Loucy (cell line): Measurements from ENCODE around the gene ALG1.

ENCODE experiments used
- H2AFZ ChIP-seq: fragments of 200-600 bp; sonication (generic); 2 replicates; pipeline ENCODE4 v1.6.0; 2016; ENCODE audit warnings: antibody characterized with exemption, mild to moderate bottlenecking, low read length, moderate library complexity
- H3F3A ChIP-seq: fragments of 200-600 bp; 2 replicates; pipeline ENCODE4 v1.6.0; 2016; ENCODE audit warnings: antibody characterized with exemption, low read depth, mild to moderate bottlenecking
- H3K27me3 ChIP-seq: fragments of 200-600 bp; sonication (generic); 2 replicates; pipeline ENCODE4 v1.6.1; 2014; ENCODE audit warnings: low read length, mild to moderate bottlenecking; ENCODE audit not compliant: insufficient read depth, poor library complexity, severe bottlenecking
- H3K36me3 ChIP-seq: fragments of 200-600 bp; sonication (generic); 2 replicates; pipeline ENCODE4 v1.6.1; 2016; ENCODE audit warnings: low read length; ENCODE audit not compliant: insufficient read depth
- H3K4me1 ChIP-seq: fragments of 200-600 bp; sonication (generic); 2 replicates; pipeline ENCODE4 v1.5.1; 2014; ENCODE audit warnings: low read length, mild to moderate bottlenecking; ENCODE audit not compliant: insufficient read depth, poor library complexity, severe bottlenecking
- H3K4me2 ChIP-seq: fragments of 200-600 bp; sonication (generic); 2 replicates; pipeline ENCODE4 v1.6.0; 2014; ENCODE audit warnings: antibody characterized with exemption, low read length, low read depth, mild to moderate bottlenecking; ENCODE audit not compliant: poor library complexity, severe bottlenecking
- H3K4me3 ChIP-seq: fragments of 200-600 bp; sonication (generic); 2 replicates; pipeline ENCODE4 v1.5.1; 2014; ENCODE audit warnings: low read length, mild to moderate bottlenecking, mixed read lengths; ENCODE audit not compliant: poor library complexity, severe bottlenecking
- H3K79me2 ChIP-seq: fragments of 200-600 bp; sonication (generic); 2 replicates; pipeline ENCODE4 v1.6.1; 2014; ENCODE audit warnings: low read length; ENCODE audit not compliant: insufficient read depth
- H3K9ac ChIP-seq: fragments of 200-600 bp; sonication (generic); 2 replicates; pipeline ENCODE4 v1.6.0; 2014; ENCODE audit warnings: mild to moderate bottlenecking, low read depth, low read length, moderate library complexity; ENCODE audit not compliant: poor library complexity, severe bottlenecking
- H3K9me2 ChIP-seq: fragments of 200-600 bp; sonication (generic); replicated peaks from 2 replicates; pipeline ENCODE4 v1.6.1; 2016; ENCODE audit warnings: low read depth, low read length, mixed read lengths
- H3K9me3 ChIP-seq: fragments of 200-600 bp; sonication (generic); 2 replicates; pipeline ENCODE4 v1.6.1; 2014; ENCODE audit warnings: mild to moderate bottlenecking, antibody characterized with exemption, low read length, low read depth; ENCODE audit not compliant: insufficient read depth
- H4K20me1 ChIP-seq: fragments of 200-600 bp; sonication (generic); 2 replicates; pipeline ENCODE4 v1.6.0; 2014; ENCODE audit warnings: antibody characterized with exemption, low read length, mild to moderate bottlenecking; ENCODE audit not compliant: insufficient read depth, poor library complexity, severe bottlenecking
- EZH2phosphoT487 ChIP-seq: fragments of 200-600 bp; IDR thresholded peaks from 2 replicates; pipeline ENCODE4 v1.6.1; 2018; ENCODE audit warnings: antibody characterized with exemption, mild to moderate bottlenecking, moderate library complexity, borderline replicate concordance
- TF ChIP-seq, protein P1 (sequence below): fragments of 200-600 bp; sonication (generic); conservative IDR thresholded peaks from 2 replicates; pipeline ENCODE4 v1.5.1; 2014; ENCODE audit warnings: mild to moderate bottlenecking, antibody characterized with exemption, low read length

The ALG1 gene

DNA sequence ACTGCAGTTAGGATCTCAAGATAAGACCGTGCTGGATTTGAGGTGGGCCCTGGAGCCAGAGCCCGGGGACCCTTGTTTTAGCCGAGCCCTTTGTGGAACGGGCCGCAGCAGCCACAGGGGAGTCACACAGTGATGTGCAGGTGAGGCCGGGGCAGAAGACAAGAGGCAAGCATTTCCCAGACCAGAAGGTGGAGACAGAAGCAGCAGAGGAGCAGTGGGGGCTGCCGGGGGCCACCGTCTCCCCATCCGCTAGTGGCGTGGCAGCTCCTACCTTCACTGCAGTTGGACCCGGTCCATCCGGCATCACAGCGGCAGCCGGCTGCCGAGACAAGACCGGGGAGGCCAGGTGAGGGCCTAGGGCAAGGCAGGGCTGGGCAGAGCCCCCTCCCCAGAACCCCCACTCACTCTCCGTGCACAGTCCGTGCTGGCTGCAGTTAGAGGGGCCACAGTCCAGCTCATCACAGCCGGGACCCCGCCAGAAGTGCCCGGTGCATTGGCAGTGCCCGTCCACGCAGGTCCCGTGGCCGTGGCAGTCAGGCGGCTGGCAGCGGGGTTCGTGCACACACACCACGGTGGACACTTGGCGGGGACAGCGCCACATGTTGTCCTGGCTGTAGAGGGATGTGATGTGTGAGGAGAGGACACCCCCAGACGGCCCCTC is 43.9 kb upstream of the ALG1 start:
- no peaks in the 10 kb centered on the region for H4K20me1 ChIP-seq
- H3K9me3 ChIP-seq = no peaks in the 10 kb centered on the region
- no peaks in the 10 kb centered on the region for H3K9me2 ChIP-seq
- H3K27me3 ChIP-seq = no peaks in the 10 kb centered on the region
- H3K36me3 ChIP-seq = no peaks in the 10 kb centered on the region
- H3K4me1 ChIP-seq = no peaks in the 10 kb centered on the region
- H3K4me2 ChIP-seq = no peak overlapping the region
- H2AFZ ChIP-seq = no peak overlapping the region
- no peaks in the 10 kb centered on the region for H3K79me2 ChIP-seq
- no peak overlapping the region for H3K9ac ChIP-seq
- no peak overlapping the region for H3K4me3 ChIP-seq
- no peaks in the 10 kb centered on the region for H3F3A ChIP-seq
- TF ChIP-seq EZH2phosphoT487 = no peak
- TF ChIP-seq, protein P1, sequence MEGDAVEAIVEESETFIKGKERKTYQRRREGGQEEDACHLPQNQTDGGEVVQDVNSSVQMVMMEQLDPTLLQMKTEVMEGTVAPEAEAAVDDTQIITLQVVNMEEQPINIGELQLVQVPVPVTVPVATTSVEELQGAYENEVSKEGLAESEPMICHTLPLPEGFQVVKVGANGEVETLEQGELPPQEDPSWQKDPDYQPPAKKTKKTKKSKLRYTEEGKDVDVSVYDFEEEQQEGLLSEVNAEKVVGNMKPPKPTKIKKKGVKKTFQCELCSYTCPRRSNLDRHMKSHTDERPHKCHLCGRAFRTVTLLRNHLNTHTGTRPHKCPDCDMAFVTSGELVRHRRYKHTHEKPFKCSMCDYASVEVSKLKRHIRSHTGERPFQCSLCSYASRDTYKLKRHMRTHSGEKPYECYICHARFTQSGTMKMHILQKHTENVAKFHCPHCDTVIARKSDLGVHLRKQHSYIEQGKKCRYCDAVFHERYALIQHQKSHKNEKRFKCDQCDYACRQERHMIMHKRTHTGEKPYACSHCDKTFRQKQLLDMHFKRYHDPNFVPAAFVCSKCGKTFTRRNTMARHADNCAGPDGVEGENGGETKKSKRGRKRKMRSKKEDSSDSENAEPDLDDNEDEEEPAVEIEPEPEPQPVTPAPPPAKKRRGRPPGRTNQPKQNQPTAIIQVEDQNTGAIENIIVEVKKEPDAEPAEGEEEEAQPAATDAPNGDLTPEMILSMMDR = no peak

DNA sequence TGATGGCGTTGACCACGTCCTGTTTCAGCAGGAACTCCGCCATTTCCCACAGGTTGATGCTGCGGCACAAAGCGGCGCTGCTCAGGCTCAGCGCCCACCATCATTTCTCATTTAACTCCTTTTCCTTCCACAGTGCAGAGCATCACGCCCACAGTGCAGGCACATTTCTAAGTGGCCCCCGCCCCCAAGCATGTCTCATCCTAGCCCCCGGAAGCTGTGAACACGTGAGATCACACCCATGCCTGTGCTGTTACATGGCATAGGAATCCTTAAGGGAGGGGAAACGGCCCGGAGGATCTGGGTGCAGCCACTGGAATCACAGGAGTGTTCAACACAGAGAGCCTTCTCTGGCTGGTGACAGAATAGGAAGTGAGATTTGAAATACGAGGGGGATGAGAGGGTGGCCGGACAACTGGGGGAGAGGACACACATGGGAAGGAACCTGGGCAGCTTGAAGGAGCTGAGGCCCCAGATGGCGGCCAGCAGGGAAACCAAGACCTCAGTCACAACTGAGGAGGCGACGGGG is 42.6 kb upstream of the ALG1 start:
- Histone ChIP-seq H3K9me3 (no peaks in the 10 kb centered on the region), H3K4me1 (no peaks in the 10 kb centered on the region), H3K9me2 (no peaks in the 10 kb centered on the region), H3K4me3 (no peak overlapping the region), H3F3A (no peaks in the 10 kb centered on the region), H3K4me2 (no peak overlapping the region), H4K20me1 (no peaks in the 10 kb centered on the region), H3K9ac (no peak overlapping the region), H3K27me3 (no peaks in the 10 kb centered on the region), H3K79me2 (no peaks in the 10 kb centered on the region), H3K36me3 (no peaks in the 10 kb centered on the region), H2AFZ (no peak overlapping the region)
- TF ChIP-seq, protein P1 = no peak
- no peak for TF ChIP-seq EZH2phosphoT487

DNA sequence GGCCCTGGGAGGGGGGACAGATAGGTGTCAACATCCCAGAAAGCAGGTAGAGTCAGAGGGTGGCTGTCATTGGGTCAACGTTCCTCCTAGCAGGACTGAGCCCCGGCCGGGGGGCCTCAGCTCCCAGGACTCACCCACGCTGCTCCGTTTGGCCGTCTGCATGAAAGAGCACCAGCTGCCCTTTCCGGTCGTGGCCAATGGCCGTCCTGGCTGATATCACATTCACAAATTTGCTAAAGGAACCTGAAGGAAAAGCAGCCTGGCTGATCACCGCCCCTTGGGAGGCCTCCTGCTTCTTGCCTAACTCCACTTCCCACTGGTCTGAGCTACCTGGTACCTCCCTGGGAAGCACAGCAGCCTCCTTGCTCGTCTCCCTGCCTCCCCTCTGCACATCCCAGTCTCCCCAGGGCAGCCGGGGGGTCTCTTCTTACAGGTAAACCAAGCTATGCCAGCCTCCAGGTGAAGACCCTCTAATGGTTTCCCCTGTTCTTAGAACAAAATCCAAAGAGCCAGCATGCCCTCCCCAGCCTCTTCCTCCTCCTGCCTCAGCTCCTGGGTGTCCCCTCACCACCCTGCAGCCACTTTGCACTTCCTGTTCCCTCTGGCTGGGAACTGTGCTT is 41.3 kb upstream of the ALG1 start:
- Histone ChIP-seq H3K4me2 (no peak overlapping the region), H2AFZ (no peak overlapping the region), H3K9me2 (no peaks in the 10 kb centered on the region), H3K4me1 (no peaks in the 10 kb centered on the region), H3K4me3 (no peak overlapping the region), H3K79me2 (no peaks in the 10 kb centered on the region), H3K36me3 (no peaks in the 10 kb centered on the region), H4K20me1 (no peaks in the 10 kb centered on the region), H3K9ac (no peak overlapping the region), H3K9me3 (no peaks in the 10 kb centered on the region), H3F3A (no peaks in the 10 kb centered on the region), H3K27me3 (no peaks in the 10 kb centered on the region)
- TF ChIP-seq, protein P1 = no peak
- TF ChIP-seq EZH2phosphoT487 = no peak
